GM18505 (cell line): ENCODE results near the gene PTPN20.

Experiments
- ATAC-seq: cut with Tn5 transposase; IDR thresholded peaks from one replicate; pipeline ENCODE4 v1.9.1; 2021; ENCODE audit not compliant: unreplicated experiment
- POLR2A ChIP-seq: IDR thresholded peaks from 4 replicates; pipeline ENCODE4 v1.6.1; 2011; ENCODE audit warnings: borderline replicate concordance; ENCODE audit not compliant: insufficient read depth, insufficient read length; ENCODE audit errors: extremely low read depth

PTPN20 gene

GRCh38 chr10:47025253-47025539, 114.0 kb downstream of the PTPN20 start:
- ATAC-seq: no peak
- TF ChIP-seq POLR2A: no peak

- no peak for TF ChIP-seq POLR2A
- ATAC-seq: no peak
These were observed 114.5 kb downstream of the PTPN20 start for GRCh38 chr10:47025540-47026300.

- TF ChIP-seq POLR2A: no peak
- ATAC-seq: no peak
These were observed 115.3 kb downstream of the PTPN20 start for GRCh38 chr10:47026301-47027107.

- no peak for ATAC-seq
- no peak for TF ChIP-seq POLR2A
These were observed 116.0 kb downstream of the PTPN20 start for GRCh38 chr10:47027108-47027783.

GRCh38 chr10:47027784-47028260, 116.6 kb downstream of the PTPN20 start:
- no peak for ATAC-seq
- no peak for TF ChIP-seq POLR2A

GRCh38 chr10:47028466-47028865, 117.2 kb downstream of the PTPN20 start:
- TF ChIP-seq POLR2A: no peak
- ATAC-seq: no peak

GRCh38 chr10:47029181-47030009, 118.2 kb downstream of the PTPN20 start:
- no peak for ATAC-seq
- no peak for TF ChIP-seq POLR2A

- no peak for ATAC-seq
- no peak for TF ChIP-seq POLR2A
These were observed 119.0 kb downstream of the PTPN20 start for GRCh38 chr10:47030191-47030703.

- no peak for ATAC-seq
- TF ChIP-seq POLR2A: no peak
These were observed 120.1 kb downstream of the PTPN20 start for GRCh38 chr10:47031211-47031900.

- ATAC-seq: no peak
- no peak for TF ChIP-seq POLR2A
These were observed 120.8 kb downstream of the PTPN20 start for GRCh38 chr10:47031901-47032465.

- no peak for TF ChIP-seq POLR2A
- ATAC-seq: no peak
These were observed 121.9 kb downstream of the PTPN20 start for GRCh38 chr10:47033081-47033480.
